Karpas-422 (cell line): Measurements from ENCODE around the gene TMCO5A. TPM values are rescaled to one million over a fixed set of nuclear protein-coding genes. Genes with fewer than 3 reads are reported as not detected.
"Not testable (repeated sequence)": the region's sequence is repeated elsewhere in the genome, so short reads cannot be mapped to it uniquely, and the experiment has no call there.

Source experiments
- DNase-seq: peaks from one replicate; pipeline ENCODE4 v3.0.0-alpha.2; 2015
- H2AFZ ChIP-seq: fragments of 200-600 bp; sonication (generic); 2 replicates; pipeline ENCODE4 v1.6.1; 2014; ENCODE audit warnings: antibody characterized with exemption, low read length, mixed read lengths
- H3K27ac ChIP-seq: fragments of 200-600 bp; sonication (generic); 2 replicates; pipeline ENCODE4 v1.5.1; 2014; ENCODE audit warnings: mild to moderate bottlenecking, low read length, moderate library complexity
- H3K27me3 ChIP-seq: fragments of 200-600 bp; sonication (generic); 2 replicates; pipeline ENCODE4 v1.6.1; 2014; ENCODE audit warnings: low read length, mixed read lengths
- H3K36me3 ChIP-seq: fragments of 200-600 bp; sonication (generic); 2 replicates; pipeline ENCODE4 v1.6.1; 2014; ENCODE audit warnings: low read length, mixed read lengths; ENCODE audit not compliant: insufficient read depth
- H3K4me1 ChIP-seq: fragments of 200-600 bp; sonication (generic); 2 replicates; pipeline ENCODE4 v1.6.1; 2014; ENCODE audit warnings: mild to moderate bottlenecking, low read length, mixed read lengths
- H3K4me2 ChIP-seq: fragments of 200-600 bp; sonication (generic); 2 replicates; pipeline ENCODE4 v1.6.1; 2014; ENCODE audit warnings: low read length, low read depth, mild to moderate bottlenecking; ENCODE audit not compliant: poor library complexity, severe bottlenecking
- H3K4me3 ChIP-seq: fragments of 200-600 bp; sonication (generic); 2 replicates; pipeline ENCODE4 v1.5.1; 2014; ENCODE audit warnings: mild to moderate bottlenecking, antibody characterized with exemption, low read length, mixed read lengths
- H3K79me2 ChIP-seq: fragments of 200-600 bp; sonication (generic); 2 replicates; pipeline ENCODE4 v1.6.1; 2014; ENCODE audit warnings: mild to moderate bottlenecking, low read length, mixed read lengths
- H3K9ac ChIP-seq: fragments of 200-600 bp; sonication (generic); 2 replicates; pipeline ENCODE4 v1.6.0; 2014; ENCODE audit warnings: low read length
- H3K9me2 ChIP-seq: fragments of 200-600 bp; sonication (generic), shearing (Covaris generic); replicated peaks from 2 replicates; pipeline ENCODE4 v1.6.0; 2014; ENCODE audit warnings: mild to moderate bottlenecking, low read length, moderate library complexity; ENCODE audit not compliant: insufficient read depth
- H3K9me3 ChIP-seq: fragments of 300-700, 200-600 bp; sonication (generic); 2 replicates; pipeline ENCODE4 v1.6.1; 2014; ENCODE audit warnings: low read length, mixed read lengths
- H4K20me1 ChIP-seq: fragments of 200-600 bp; sonication (generic); 2 replicates; pipeline ENCODE4 v1.6.1; 2014; ENCODE audit warnings: mild to moderate bottlenecking, antibody characterized with exemption, low read length, low read depth; ENCODE audit not compliant: insufficient read depth
- total RNA-seq: library from RNA; depleted of rRNA; stranded (reverse); fragments of >200 nt; shearing (Covaris generic); gene quantifications from 2 replicates; pipeline ENCODE4 v1.2.3, GENCODE V29; 2014; ENCODE audit warnings: low replicate concordance

TMCO5A gene
- total RNA-seq, 1 experiment from 2014 or later = not detected

DNA sequence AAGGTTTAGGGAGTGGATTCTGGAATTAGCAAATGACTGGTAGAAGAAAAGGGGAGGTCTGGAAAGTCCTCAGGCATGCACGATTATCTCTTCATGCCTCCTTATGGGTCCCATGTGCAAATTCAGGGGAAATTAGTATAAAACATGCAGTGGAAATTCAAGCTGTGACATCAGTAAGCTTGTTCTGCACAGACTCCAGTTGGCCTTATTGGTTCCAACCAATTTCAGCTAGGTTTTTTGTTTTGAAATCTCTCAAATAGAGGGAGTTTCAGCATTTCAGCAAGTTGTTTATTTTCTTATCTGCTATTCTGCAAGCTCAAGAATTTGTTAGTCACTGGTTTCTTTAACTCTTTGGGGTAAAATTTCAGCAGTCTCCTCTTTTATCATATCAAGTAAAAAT, 774 bp upstream of the TMCO5A start:
- Histone ChIP-seq H3K27ac (no peak overlapping the region), H3K9me2 (no peaks in the 10 kb centered on the region), H4K20me1 (no peaks in the 10 kb centered on the region), H3K9me3 (no peaks in the 10 kb centered on the region), H3K79me2 (no peaks in the 10 kb centered on the region), H3K4me3 (no peak overlapping the region), H3K27me3 (no peaks in the 10 kb centered on the region), H2AFZ (no peak overlapping the region), H3K4me1 (no peaks in the 10 kb centered on the region), H3K36me3 (no peaks in the 10 kb centered on the region), H3K4me2 (no peak overlapping the region), H3K9ac (no peak overlapping the region)
- DNase-seq = no peak

DNA sequence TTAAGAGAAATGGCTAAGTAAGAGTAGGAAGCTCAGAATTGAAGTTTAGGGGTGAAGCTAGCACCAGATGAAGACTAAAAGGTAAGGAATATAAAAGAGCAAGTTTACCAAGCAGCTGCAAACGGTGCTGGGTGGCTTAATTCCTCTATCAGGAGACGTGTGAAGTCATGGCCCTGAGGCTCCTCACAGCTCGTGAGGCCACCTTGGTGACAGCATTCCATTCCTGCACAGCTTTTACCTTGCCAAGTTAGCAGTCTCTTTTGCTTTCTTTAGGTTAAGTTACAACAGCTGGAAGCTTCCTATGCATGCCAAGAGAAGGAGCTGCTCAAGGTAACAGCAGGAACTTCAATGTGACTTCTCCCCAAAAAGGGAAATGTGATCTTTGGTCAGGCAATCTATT, 6.4 kb downstream of the TMCO5A start:
- no peaks in the 10 kb centered on the region for H3K27me3 ChIP-seq
- no peaks in the 10 kb centered on the region for H4K20me1 ChIP-seq
- no peak overlapping the region for H3K4me2 ChIP-seq
- DNase-seq = no peak
- H2AFZ ChIP-seq = no peak overlapping the region
- H3K4me3 ChIP-seq = no peak overlapping the region
- H3K79me2 ChIP-seq = no peaks in the 10 kb centered on the region
- H3K9ac ChIP-seq = no peak overlapping the region
- H3K9me2 ChIP-seq = no peaks in the 10 kb centered on the region
- no peaks in the 10 kb centered on the region for H3K4me1 ChIP-seq
- no peaks in the 10 kb centered on the region for H3K36me3 ChIP-seq
- no peak overlapping the region for H3K27ac ChIP-seq
- H3K9me3 ChIP-seq = no peaks in the 10 kb centered on the region

DNA sequence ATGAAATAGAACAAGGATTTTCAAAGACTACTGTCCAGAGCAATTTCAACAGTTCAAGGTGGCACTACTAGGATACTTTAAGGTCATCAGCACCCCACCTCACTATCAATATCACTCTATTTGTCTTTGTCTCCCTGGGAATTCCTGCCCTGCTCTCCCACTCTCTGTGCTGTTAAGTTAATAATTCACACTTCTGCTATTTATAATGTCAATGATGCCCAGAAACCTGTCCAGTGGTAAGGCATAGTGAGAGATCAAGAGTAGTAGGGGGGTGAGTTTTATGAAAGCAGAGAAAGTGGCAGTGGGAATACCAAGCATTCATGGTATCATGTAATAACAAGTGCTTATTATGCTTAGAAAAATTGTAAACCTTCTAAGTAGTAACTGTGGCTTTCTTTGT, 7.3 kb downstream of the TMCO5A start:
- Histone ChIP-seq H2AFZ (no peak overlapping the region), H3K9me3 (no peaks in the 10 kb centered on the region), H3K27me3 (no peaks in the 10 kb centered on the region), H4K20me1 (no peaks in the 10 kb centered on the region), H3K4me2 (no peak overlapping the region), H3K79me2 (no peaks in the 10 kb centered on the region), H3K36me3 (no peaks in the 10 kb centered on the region), H3K4me3 (no peak overlapping the region), H3K9me2 (no peaks in the 10 kb centered on the region), H3K4me1 (no peaks in the 10 kb centered on the region), H3K9ac (no peak overlapping the region), H3K27ac (no peak overlapping the region)
- no peak for DNase-seq

DNA sequence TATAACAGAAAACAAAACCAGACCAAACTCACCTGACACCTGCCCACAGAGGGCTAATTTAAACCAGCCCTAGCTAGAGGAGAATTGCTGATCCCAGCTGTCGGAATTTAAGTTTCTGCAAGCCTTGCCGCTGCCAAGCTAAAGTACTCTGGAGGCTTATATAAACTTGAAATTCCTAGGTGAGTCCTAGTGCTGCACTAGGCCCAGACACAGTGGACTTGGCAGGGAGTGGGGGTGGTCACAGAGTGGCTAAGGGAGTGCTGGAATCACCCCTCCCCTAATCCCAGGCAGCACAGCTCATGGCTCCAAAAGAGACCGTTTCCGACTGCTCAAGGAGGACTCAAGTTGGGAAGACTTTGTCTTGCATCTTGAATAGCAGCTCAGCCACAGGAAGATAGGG, 17.6 kb downstream of the TMCO5A start:
- no peak overlapping the region for H3K27ac ChIP-seq
- no peak overlapping the region for H3K4me3 ChIP-seq
- no peak overlapping the region for H3K4me2 ChIP-seq
- no peaks in the 10 kb centered on the region for H3K36me3 ChIP-seq
- no peak overlapping the region for H3K9ac ChIP-seq
- no peak for DNase-seq
- H4K20me1 ChIP-seq = no peaks in the 10 kb centered on the region
- H3K4me1 ChIP-seq = no peaks in the 10 kb centered on the region
- H2AFZ ChIP-seq = no peak overlapping the region
- H3K9me3 ChIP-seq = no peaks in the 10 kb centered on the region
- no peaks in the 10 kb centered on the region for H3K27me3 ChIP-seq
- no peaks in the 10 kb centered on the region for H3K9me2 ChIP-seq
- no peaks in the 10 kb centered on the region for H3K79me2 ChIP-seq

DNA sequence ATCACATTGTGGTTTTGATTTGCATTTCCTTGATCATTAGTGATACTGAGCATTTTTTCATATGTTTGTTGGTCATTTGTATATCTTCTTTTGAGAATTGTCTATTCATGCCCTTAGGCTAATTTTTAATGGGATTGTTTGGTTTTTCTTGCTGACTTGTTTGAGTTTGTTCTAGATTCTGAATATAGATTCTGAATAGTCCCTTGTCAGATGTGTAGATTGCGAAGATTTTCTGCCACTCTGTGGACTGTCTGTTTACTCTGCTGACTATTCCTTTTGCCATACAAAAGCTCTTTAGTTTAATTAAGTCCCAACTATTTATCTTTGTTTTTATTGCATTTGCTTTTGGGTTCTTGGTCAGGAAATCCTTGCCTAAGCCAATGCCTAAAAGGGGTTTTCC, 26.3 kb downstream of the TMCO5A start:
- not testable (repeated sequence) for H2AFZ ChIP-seq, H3K4me1 ChIP-seq, H3K27me3 ChIP-seq, H3K9ac ChIP-seq, H3K4me3 ChIP-seq, H3K4me2 ChIP-seq, H3K9me3 ChIP-seq, H3K36me3 ChIP-seq, H3K79me2 ChIP-seq, H3K9me2 ChIP-seq, H4K20me1 ChIP-seq, H3K27ac ChIP-seq, DNase-seq

DNA sequence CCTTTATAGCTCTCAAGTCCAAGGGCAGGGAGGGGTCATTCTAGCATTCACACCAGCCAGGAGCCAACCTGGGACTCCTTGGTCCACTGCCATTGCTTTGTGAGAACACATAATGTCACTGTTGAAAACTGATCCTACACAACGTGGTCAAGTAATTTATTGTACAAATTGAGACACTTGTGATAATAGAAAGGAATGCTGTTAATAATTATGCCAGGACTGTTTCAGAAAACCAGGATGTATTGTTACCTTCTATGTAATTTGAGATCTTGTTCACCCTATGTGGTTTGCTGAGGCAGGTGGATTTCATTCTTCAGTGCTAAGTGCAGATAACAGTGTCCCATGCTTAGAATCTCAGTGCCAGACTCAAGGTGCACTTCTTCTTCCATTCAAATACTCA, 33.3 kb downstream of the TMCO5A start:
- Histone ChIP-seq H3K36me3 (no peaks in the 10 kb centered on the region), H3K9me2 (no peaks in the 10 kb centered on the region), H3K9me3 (no peaks in the 10 kb centered on the region), H3K27ac (no peak overlapping the region), H3K4me3 (no peak overlapping the region), H3K4me1 (no peaks in the 10 kb centered on the region), H3K9ac (no peak overlapping the region), H4K20me1 (no peaks in the 10 kb centered on the region), H2AFZ (no peak overlapping the region), H3K79me2 (no peaks in the 10 kb centered on the region), H3K27me3 (no peaks in the 10 kb centered on the region), H3K4me2 (no peak overlapping the region)
- DNase-seq = no peak

DNA sequence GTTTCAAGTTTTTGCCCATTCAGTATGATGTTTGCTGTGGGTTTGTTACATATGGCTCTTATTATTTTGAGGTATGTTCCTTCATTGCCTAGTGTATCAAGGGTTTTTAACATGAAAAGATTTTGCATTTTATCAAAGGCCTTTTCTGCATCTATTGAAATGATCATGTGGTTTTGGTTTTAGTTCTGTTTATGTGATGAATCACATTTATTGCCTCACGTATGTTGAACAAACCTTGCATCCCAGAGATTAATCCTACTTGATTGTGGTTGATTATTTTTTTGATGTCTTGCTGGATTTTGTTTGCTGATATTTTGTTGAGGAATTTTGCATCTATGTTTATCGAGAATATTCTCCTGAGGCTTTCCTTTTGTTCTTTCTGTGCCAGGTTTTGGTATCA, 39.4 kb downstream of the TMCO5A start:
- no peaks in the 10 kb centered on the region for H3K36me3 ChIP-seq
- no peak overlapping the region for H2AFZ ChIP-seq
- no peaks in the 10 kb centered on the region for H3K79me2 ChIP-seq
- H3K9ac ChIP-seq = no peak overlapping the region
- H3K4me3 ChIP-seq = no peak overlapping the region
- no peak for DNase-seq
- no peaks in the 10 kb centered on the region for H3K9me3 ChIP-seq
- no peak overlapping the region for H3K27ac ChIP-seq
- no peaks in the 10 kb centered on the region for H3K4me1 ChIP-seq
- H3K27me3 ChIP-seq = no peaks in the 10 kb centered on the region
- H3K9me2 ChIP-seq = no peaks in the 10 kb centered on the region
- no peak overlapping the region for H3K4me2 ChIP-seq
- no peaks in the 10 kb centered on the region for H4K20me1 ChIP-seq

DNA sequence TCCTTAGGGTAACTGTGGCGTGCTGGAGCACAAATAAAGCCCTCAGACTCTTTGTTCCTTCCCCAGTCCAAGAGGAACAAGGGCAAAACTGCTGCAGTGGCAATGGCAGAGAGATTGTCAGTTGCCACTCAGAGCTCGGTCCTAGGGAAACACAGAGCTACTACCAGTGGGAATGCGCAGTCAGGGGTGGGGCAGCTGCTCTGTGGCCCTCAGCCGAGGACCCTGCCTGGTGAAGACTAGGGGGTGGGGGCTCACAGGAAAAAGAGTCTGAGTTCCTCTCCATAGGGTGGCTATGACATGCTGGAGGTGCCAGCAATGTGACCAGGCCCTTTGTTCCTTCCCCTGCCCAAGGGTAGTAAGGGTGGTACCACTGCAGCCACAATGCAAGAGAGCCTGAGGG, 43.8 kb downstream of the TMCO5A start:
- Histone ChIP-seq H3K27ac (no peak overlapping the region), H4K20me1 (no peaks in the 10 kb centered on the region), H3K9me3 (no peaks in the 10 kb centered on the region), H3K4me1 (no peaks in the 10 kb centered on the region), H3K79me2 (no peaks in the 10 kb centered on the region), H3K4me3 (no peak overlapping the region), H3K4me2 (no peak overlapping the region), H3K9ac (no peak overlapping the region), H3K9me2 (no peaks in the 10 kb centered on the region), H2AFZ (0 out of 2 replicates have a peak overlapping the region, but pooled peaks have one; percentile 5), H3K27me3 (no peaks in the 10 kb centered on the region), H3K36me3 (no peaks in the 10 kb centered on the region)
- DNase-seq = no peak
